HTERT RPE-1 (cell line): ENCODE results near the gene TFAP2D.

ENCODE experiments used
- in situ Hi-C: fragments of 300-500 bp; cut with MboI; formaldehyde crosslinking; loops from 4 replicates; pipeline ENCODE4 v1.14.3; 2020; ENCODE audit warnings: low sequenced_read_pairs

TFAP2D gene

DNA sequence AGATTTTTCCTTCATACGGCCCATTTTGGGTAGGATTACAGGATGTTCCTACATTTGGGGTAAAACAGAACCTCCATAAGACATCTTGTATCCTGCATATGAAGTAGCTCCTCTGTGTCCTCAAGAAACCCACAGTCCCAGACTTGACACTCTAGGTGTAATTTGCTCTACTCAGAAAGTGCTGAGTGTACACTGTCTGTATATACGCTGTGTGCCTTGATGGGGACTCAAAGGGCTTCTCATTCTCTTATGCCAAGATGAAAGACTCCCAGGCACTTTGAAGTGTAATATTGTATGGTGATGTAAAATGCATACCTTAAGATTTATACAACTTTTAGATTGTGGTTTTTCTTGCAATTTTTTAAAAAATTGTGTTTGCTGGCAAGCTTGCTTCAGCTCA is 5.2 kb downstream of the TFAP2D start:
- in situ Hi-C loops = no loop called here

- in situ Hi-C loops = no loop called here
These were observed 7.3 kb downstream of the TFAP2D start for GRCh38 chr6:50720623-50721022.

DNA sequence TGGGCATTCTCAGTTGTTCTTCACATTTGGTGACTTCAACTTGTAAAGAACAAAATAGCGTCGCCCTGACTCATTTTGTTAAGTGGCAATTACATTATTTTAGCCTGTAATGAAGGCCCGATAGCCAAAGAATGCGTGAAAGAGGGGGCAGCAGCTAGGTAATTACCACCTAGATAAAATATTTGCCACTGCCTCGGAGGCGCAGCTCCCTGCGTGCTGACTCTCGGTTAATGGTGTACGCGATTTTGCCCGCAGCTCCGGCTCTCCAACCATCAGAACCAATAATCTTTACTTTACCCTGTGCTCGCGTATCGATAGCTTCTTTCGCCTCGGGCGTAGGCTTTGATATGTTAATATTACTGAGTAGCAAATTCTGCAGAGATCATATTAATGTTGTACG is 8.7 kb downstream of the TFAP2D start:
- in situ Hi-C loops = no loop called here

- in situ Hi-C loops = no loop called here
These were observed 9.7 kb downstream of the TFAP2D start for GRCh38 chr6:50722829-50723554.

DNA sequence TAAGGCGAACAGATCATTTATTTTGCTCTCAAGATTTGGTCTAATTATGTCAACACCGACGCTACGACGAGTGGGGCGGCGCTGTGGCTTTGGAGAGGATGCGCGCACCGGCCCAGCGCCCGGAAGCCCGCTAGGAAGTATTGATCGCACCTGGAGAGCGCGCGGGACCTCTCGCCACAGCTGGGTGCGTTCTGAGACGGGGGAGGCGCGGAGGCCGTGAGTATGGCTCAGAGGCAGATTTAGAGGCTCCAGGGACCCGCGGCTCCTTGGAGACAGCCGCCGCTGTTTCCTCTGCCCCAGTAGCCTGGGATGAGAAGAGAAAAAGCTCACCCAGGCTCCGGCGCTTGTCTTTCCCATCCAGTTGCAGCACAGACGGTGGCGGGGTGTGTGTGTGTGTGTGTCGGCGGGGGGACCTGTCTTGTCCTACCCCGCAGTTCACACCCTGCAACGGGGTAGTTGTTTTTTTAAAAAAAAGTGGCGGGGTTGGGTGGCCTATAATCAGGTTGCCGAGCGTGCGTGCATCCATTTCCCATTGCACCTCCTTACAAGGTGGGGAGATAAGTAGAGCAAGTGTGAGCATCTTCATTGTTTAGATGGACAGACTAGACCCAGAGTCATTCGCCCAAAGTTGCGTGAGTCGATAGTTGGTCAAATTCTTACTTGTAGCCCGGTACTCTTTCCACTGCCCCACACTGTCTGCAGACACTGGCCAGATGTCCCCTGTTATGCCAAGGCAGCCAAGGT is 11.2 kb downstream of the TFAP2D start:
- in situ Hi-C loops = no loop called here

DNA sequence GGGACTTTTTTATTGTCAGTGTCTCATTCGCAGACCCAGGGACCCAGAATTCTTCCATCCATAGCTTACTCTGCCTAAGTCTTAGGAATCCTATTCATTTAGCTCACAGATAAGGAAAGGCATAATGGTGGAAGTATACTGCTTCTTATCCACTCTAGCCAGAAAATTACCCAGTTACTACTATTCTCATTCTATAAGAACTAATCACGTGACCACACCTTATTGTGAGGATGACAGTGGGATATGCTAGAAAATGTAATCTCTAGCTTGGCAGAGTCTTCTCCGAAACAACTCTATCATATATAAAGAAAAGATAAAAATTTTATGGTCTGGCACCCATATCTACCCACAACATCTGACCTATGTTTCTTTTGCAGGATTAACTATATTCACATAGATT is 21.2 kb downstream of the TFAP2D start:
- in situ Hi-C loops = no loop called here

GRCh38 chr6:50742161-50742560 is 28.8 kb downstream of the TFAP2D start:
- in situ Hi-C loops = no loop called here

- in situ Hi-C loops = no loop called here
These were observed 31.6 kb downstream of the TFAP2D start for GRCh38 chr6:50744976-50745375.

DNA sequence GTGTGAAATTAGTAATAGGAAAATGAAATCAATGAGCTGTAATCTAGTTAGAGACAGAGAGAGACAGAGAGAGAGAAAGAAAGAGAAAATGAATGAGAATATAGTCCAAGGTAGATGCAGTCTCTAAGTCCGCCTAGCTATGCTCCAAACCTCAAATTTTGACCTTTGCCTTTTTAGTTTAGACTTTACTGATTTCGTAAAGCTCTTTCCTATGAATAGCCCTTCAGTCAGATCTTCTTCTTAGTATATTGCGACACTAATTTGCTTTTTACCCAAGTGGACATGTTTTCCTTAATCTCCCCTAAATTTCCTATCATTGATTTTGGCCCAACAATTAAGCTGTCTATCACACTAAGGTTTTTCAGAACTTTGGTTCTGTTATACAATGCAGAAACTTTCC is 49.5 kb downstream of the TFAP2D start:
- in situ Hi-C loops = no loop called here

GRCh38 chr6:50778696-50779095 is 65.4 kb downstream of the TFAP2D start:
- in situ Hi-C loops = no loop called here

DNA sequence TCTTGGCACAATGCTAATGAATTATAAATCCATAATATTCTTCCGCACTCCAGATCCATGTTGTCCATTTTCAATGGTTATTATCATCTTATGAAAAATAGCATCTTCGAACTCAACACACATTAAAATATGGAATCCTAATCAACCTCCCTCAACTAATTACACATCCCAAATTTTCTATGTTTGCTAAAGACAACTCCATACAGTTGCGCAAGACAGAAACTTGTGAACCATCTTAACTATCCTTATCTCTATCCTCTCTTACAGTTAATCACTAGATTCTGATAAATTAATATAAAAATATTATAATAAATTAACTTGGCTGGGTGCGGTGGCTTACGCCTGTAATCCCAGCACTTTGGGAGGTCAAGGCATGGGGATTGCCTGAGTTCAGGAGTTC is 67.1 kb downstream of the TFAP2D start:
- in situ Hi-C loops = no loop called here

DNA sequence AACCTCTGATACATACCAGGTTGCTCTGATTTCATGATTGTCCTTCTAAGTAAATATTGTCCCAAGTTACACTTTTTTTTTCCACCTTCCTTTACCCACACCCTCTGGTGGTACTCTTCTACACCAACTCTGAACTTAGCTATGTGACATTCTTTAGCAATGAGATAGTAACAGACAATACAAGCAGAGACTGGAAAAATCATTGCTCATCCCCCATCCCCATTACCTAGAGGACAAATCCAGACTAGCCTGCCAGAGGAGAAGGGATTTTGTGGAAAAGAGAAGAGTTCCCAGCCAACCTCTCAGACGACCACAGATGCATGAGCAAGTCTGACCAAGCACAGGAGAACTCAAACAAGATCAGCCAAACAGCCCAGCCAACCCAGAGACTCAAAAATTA is 72.6 kb downstream of the TFAP2D start:
- in situ Hi-C loops = no loop called here

DNA sequence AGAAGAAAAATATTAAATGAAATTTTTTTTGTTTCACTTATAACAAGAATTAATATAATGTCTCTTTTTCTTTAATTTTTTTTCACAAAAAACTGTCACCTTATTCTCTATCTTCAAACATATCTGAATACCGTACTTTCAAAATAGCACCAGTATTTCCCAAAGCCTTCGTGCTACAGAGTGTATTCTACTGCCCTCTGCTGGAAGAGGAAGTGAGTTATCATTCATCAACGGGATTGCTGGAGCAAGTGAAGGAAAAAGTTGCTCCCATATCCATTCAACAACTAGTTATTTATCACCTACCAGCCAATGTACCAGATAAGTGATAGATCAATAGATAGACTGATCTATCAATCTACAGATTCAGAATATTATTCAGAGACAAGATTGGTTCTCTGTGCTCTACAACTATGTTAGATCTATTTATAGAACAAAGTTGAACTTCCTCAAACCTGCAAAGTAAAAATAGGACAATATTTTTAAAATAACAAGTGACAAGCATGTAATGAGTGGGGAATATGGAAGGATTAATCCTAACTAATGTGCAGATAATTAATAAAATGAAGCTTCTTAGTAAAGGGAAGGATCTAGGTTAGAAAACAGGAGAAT is 78.7 kb downstream of the TFAP2D start:
- in situ Hi-C loops = no loop called here

GRCh38 chr6:50792771-50793170 is 79.4 kb downstream of the TFAP2D start:
- in situ Hi-C loops = no loop called here

DNA sequence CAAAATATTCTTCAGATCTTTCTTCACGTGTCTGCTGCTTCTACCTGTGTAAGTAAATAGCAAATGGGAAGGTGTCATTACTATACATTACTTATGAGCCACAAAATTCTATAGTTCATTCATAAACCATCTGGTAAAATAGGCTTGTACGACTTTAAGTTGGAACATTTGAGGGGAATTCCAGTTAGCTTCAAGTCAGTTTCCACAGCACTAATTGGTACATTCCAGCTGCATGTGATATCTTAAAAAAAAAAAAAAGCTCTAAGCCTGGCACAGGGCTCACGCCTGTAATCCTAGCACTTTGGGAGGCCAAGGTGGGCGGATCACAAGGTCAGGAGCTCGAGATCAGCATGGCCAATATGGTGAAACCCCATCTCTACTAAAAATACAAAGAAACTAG is 82.2 kb downstream of the TFAP2D start:
- in situ Hi-C loops = no loop called here

DNA sequence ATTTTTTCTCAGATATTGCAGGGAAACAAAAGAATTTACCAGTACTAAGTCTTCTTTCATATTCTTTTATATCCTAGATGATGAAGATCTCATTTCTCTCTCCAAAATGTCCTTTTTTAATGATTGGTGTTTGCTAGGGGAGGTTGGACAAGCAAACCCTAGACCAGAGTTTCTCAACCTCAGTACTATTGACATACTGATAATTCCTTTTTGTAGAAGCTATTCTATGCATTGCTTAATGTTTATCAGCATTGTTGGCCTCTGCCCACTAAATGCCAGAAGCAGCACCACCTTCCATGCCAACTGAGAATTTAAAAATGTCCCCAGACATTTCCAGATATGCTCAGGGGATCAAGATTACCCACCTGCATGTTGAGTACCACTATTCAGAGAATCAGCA is 91.0 kb downstream of the TFAP2D start:
- in situ Hi-C loops = no loop called here

DNA sequence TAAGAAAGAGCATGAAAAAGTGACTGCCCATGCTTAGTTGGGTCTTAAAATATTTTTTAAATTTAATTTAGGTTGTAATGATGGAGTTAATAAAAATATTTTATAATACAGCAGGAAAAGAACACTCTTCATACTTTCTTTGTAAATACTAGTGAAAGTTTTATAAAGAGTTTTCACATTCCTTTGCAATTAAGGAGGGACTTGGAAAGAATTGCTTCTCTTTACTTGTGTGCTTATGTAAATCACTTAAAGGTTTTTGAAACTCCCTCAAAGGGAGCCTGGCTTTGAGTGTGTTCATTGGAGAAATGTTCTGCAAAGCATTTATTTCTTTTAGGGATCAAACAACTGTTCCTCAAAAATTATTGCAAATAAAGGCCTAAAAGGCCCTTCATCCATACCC is 93.7 kb downstream of the TFAP2D start:
- in situ Hi-C loops = no loop called here

GRCh38 chr6:50815436-50816114 is 102.2 kb downstream of the TFAP2D start:
- in situ Hi-C loops = no loop called here

DNA sequence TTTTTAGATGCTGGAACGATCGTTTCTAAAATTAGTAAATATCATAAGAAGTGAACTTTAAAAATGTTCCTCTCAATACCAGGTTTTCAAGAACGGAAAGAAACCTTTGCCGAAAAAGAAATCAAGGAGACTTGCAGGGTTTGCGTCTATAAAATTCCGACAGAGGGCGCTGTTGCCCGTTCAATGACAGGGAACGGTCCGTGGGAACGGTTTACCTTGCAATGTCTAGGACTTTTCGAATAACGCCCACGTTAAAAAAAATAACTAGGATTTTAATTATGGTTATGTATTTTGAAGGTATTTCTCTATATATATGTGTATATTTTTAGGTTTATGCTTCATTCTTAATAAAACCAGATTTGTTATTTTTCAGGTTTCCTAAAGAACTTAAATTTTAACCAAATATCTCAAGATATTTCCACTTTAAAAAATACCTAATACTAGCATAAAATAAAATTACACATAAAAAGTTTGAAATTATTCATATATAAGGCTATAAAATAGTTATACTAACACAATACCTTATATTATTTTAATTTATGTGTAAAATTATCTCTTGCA is 102.9 kb downstream of the TFAP2D start:
- in situ Hi-C loops = no loop called here

- in situ Hi-C loops = no loop called here
These were observed 103.8 kb downstream of the TFAP2D start for GRCh38 chr6:50816947-50817645.

DNA sequence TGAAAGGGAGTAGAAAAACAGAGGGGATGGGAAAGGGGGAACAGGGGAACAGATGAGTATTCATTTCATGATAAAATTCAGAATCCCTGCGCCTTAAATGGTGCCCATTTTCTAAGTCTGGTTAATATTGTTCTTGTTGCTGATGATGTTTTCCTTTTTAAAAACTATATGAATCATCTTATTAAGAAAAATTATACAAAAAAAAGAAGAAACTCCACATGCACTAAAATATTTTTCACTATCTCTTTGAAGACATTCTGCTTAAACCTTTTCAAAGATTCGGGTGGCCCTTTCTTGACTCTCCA is 104.3 kb downstream of the TFAP2D start:
- in situ Hi-C loops = no loop called here
